Measurements from ENCODE around the gene BBS12. TPM values are rescaled to one million over a fixed set of nuclear protein-coding genes. Genes with fewer than 3 reads are reported as not detected.

Gene BBS12
- total and polyA plus RNA-seq, 9 of the 15 experiments (the other 6 are each of a cell fraction or from before 2014, with no cell fraction given): 2.7 to 6.5 (median 3.3) TPM

DNA sequence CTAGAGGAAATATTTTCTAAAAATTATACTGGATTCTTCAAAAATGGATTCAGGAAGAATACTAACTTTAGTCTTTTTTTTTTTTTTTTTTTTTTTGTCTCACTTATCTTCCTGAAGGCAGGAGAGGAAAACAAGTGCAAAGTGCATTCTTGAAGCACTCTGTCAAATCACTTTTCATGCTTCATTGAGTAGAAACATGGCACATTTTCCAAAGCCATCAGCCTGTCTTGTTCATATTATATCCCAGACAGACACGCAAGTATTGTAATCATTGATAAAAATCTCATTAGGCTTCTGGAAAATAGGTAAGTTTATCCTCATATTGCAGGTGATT lies 1.2 kb downstream of the BBS12 start (continued):
- TF ChIP-seq, protein P1, sequence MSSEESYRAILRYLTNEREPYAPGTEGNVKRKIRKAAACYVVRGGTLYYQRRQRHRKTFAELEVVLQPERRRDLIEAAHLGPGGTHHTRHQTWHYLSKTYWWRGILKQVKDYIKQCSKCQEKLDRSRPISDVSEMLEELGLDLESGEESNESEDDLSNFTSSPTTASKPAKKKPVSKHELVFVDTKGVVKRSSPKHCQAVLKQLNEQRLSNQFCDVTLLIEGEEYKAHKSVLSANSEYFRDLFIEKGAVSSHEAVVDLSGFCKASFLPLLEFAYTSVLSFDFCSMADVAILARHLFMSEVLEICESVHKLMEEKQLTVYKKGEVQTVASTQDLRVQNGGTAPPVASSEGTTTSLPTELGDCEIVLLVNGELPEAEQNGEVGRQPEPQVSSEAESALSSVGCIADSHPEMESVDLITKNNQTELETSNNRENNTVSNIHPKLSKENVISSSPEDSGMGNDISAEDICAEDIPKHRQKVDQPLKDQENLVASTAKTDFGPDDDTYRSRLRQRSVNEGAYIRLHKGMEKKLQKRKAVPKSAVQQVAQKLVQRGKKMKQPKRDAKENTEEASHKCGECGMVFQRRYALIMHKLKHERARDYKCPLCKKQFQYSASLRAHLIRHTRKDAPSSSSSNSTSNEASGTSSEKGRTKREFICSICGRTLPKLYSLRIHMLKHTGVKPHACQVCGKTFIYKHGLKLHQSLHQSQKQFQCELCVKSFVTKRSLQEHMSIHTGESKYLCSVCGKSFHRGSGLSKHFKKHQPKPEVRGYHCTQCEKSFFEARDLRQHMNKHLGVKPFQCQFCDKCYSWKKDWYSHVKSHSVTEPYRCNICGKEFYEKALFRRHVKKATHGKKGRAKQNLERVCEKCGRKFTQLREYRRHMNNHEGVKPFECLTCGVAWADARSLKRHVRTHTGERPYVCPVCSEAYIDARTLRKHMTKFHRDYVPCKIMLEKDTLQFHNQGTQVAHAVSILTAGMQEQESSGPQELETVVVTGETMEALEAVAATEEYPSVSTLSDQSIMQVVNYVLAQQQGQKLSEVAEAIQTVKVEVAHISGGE (CRISPR knock-in tag; IDR thresholded peaks at IDR 0.05): 0 out of 6 replicates have a peak, but pooled peaks of 1 of the 3 experiments have one; percentile 0
- no peak for TF ChIP-seq LARP7 (IDR thresholded peaks at IDR 0.05)
- TF ChIP-seq ZNF217 (CRISPR knock-in tag; IDR thresholded peaks at IDR 0.05): no peak

- TF ChIP-seq CSDE1 (IDR thresholded peaks at IDR 0.05): no peak
- Histone ChIP-seq H3K27ac (ENCODE audit: extremely low read depth, low read depth, low read length) (no peak overlapping the region), H3K79me2 (ENCODE audit: control insufficient read depth, insufficient read depth, low read length) (0 out of 3 replicates have a peak, but pooled peaks cover 2% of the 10 kb centered on the region), H3K9me1 (ENCODE audit: control insufficient read depth, insufficient read depth, low read length) (no peaks in the 10 kb centered on the region), H3K4me1 (replicated peaks in 1 of 2; ENCODE audit: control insufficient read depth in 2 of 2, insufficient read depth in 2 of 2, low read length in 2 of 2) (peaks cover 0 to 2% of the 10 kb centered on the region in 2 experiments; a peak in 1 of 5 replicates), H4K20me1 (replicated peaks; ENCODE audit: control insufficient read depth, insufficient read depth, low read length) (no peaks in the 10 kb centered on the region), H3K4me3 (no peak overlapping the region), H3K27me3 (ENCODE audit: control insufficient read depth in 2 of 2, insufficient read depth in 2 of 2, low read length in 2 of 2) (no peaks in the 10 kb centered on the region), H2AFZ (ENCODE audit: low read depth, low read length) (no peak overlapping the region), H3K9ac (ENCODE audit: insufficient read depth in 1 of 2, low read depth in 2 of 2, low read length in 2 of 2) (no peak overlapping the region), H3K36me3 (ENCODE audit: control insufficient read depth, insufficient read depth, low read length) (peaks cover 12% of the 10 kb centered on the region; the same call in 2 of the 3 replicates), H3K4me2 (ENCODE audit: insufficient read depth, low read length) (no peak overlapping the region), H3K9me3 (replicated peaks; ENCODE audit: control insufficient read depth, insufficient read depth, low read depth, low read length) (peaks cover 9% of the 10 kb centered on the region)
- no TSS peak for BruUV-seq (replicated peaks)
- in situ Hi-C loops (cut with MboI): no loop called here
- ChIA-PET POLR2A (no interaction called here), CTCF (ENCODE audit: low intra/inter-chr PET ratio) (no interaction called here)
- DNase-seq (ENCODE audit: extremely low read depth in 1 of 4, low spot score in 3 of 4) (no peak), ATAC-seq (no peak), FAIRE-seq (no peak)
- intact Hi-C loops (cut with micrococcal nuclease): no loop called here
Observed at GRCh38 chr4:122739174-122739573, 6.7 kb downstream of the BBS12 start.

All from K562 (cell line).